HepG2 (cell line): ENCODE results near the gene WDR83. TPM values are rescaled to one million over a fixed set of nuclear protein-coding genes. Genes with fewer than 3 reads are reported as not detected.
"Not testable (repeated sequence)": the region's sequence is repeated elsewhere in the genome, so short reads cannot be mapped to it uniquely, and the experiment has no call there.

Source experiments
- ATAC-seq: fragments of 200-7000 bp; cut with Tn5 transposase; 3 replicates; pipeline ENCODE4 v1.9.1; 2020; ENCODE audit warnings: mild to moderate bottlenecking, moderate library complexity
- BruUV-seq: library from RNA; stranded (reverse); fragments of 400-500 nt; replicated peaks from 2 replicates; lab custom pipeline; 2021; lab: Mats Ljungman, UMichigan
- CTCF ChIA-PET: fragments of 300-600 bp; formaldehyde crosslinking; extraction: SDS; loops from one replicate; lab custom pipeline; 2021; ENCODE audit warnings: low total read pairs, inconsistent platforms, low intra/inter-chr PET ratio; lab: Yijun Ruan, JAX
- POLR2A ChIA-PET: fragments of 350-600 bp; sonication (Branson Sonifier 250); formaldehyde crosslinking; loops from one replicate; lab custom pipeline; 2020; ENCODE audit warnings: antibody characterized with exemption, inconsistent platforms; lab: Yijun Ruan, JAX
- DNase-seq: peaks from one replicate; pipeline ENCODE4 v3.0.0-alpha.2; 2015; ENCODE audit warnings: low spot score
- FAIRE-seq: peaks from 3 replicates; lab custom pipeline; 2011; peaks lifted over from hg19 to GRCh38; lab: Jason Lieb, UNC
- H2AFZ ChIP-seq: one replicate; pipeline ENCODE4 v1.6.1; 2011; ENCODE audit warnings: low read length, inconsistent platforms
- H3K27ac ChIP-seq: fragments of 300-600 bp; 3 replicates; pipeline ENCODE4 v1.8.0; 2011; ENCODE audit warnings: mixed run types, mild to moderate bottlenecking, mixed read lengths, low read length, inconsistent platforms; ENCODE audit not compliant: insufficient read depth; ENCODE audit errors: extremely low read length
- H3K27me3 ChIP-seq, 2 experiments: fragments of 200-600 bp in 1 of 2; 2 replicates in 1 of 2; 3 replicates in 1 of 2; pipeline versions ENCODE4 v1.6.0 to v1.8.0; 2011; ENCODE audit warnings: low read length in 2 of 2, mild to moderate bottlenecking in 2 of 2, moderate library complexity in 2 of 2, inconsistent platforms in 1 of 2; ENCODE audit not compliant: insufficient read depth in 2 of 2, control insufficient read depth in 1 of 2
- H3K36me3 ChIP-seq, 2 experiments: fragments of 200-600 bp in 1 of 2; replicated peaks in 1 of 2; 2 replicates in 1 of 2; 3 replicates in 1 of 2; pipeline versions ENCODE4 v1.5.1 to v1.8.0; 2011; ENCODE audit warnings: low read length in 2 of 2, inconsistent platforms in 1 of 2; ENCODE audit not compliant: insufficient read depth in 2 of 2, control insufficient read depth in 1 of 2
- H3K4me1 ChIP-seq: 2 replicates; pipeline ENCODE4 v1.5.1; 2012; ENCODE audit warnings: low read length, inconsistent platforms; ENCODE audit not compliant: insufficient read depth
- H3K4me2 ChIP-seq: 2 replicates; pipeline ENCODE4 v1.6.0; 2011; ENCODE audit warnings: low read depth, low read length, inconsistent platforms
- H3K4me3 ChIP-seq, 3 experiments: fragments of 200-600 bp in 1 of 3; sonication (generic), shearing (Covaris generic) in 1 of 3; replicated peaks in 1 of 3; 2 replicates each; pipeline ENCODE4 v1.5.1; 2011 to 2016; ENCODE audit warnings: low read length in 3 of 3, inconsistent platforms in 2 of 3, low read depth in 2 of 3, mild to moderate bottlenecking in 2 of 3, control low read depth in 1 of 3, mixed read lengths in 1 of 3; ENCODE audit not compliant: insufficient read depth in 1 of 3
- H3K79me2 ChIP-seq: one replicate; pipeline ENCODE4 v1.6.1; 2011; ENCODE audit warnings: low read length, inconsistent platforms; ENCODE audit not compliant: insufficient read depth
- H3K9ac ChIP-seq: 2 replicates; pipeline ENCODE4 v1.6.0; 2011; ENCODE audit warnings: mild to moderate bottlenecking, low read depth, low read length, inconsistent platforms; ENCODE audit not compliant: insufficient read depth
- H3K9me3 ChIP-seq: 2 replicates; pipeline ENCODE4 v1.5.1; 2012; ENCODE audit warnings: mild to moderate bottlenecking, low read length
- H4K20me1 ChIP-seq: 2 replicates; pipeline ENCODE4 v1.6.0; 2011; ENCODE audit warnings: inconsistent platforms, mild to moderate bottlenecking, low read length, moderate library complexity; ENCODE audit not compliant: insufficient read depth
- ARID5B ChIP-seq: IDR thresholded peaks from 2 replicates; pipeline ENCODE4 v1.4.0; 2020; ENCODE audit warnings: mild to moderate bottlenecking, missing genetic modification reagents
- FOXP4 ChIP-seq: sonication (generic); formaldehyde crosslinking; IDR thresholded peaks from 2 replicates; pipeline ENCODE4 v1.4.0; 2020; ENCODE audit warnings: missing genetic modification reagents
- HOXA3 ChIP-seq: sonication (generic); formaldehyde crosslinking; IDR thresholded peaks from 2 replicates; pipeline ENCODE4 v1.5.0; 2020; ENCODE audit warnings: missing genetic modification reagents
- MAFF ChIP-seq: IDR thresholded peaks from 2 replicates; pipeline ENCODE4 v1.6.1; 2011; ENCODE audit warnings: low read depth, low read length, improper control_type of control experiment
- MAFK ChIP-seq, 2 experiments: IDR thresholded peaks in 1 of 2; conservative IDR thresholded peaks in 1 of 2; 2 replicates each; pipeline ENCODE4 v1.6.1; 2011; ENCODE audit warnings: improper control_type of control experiment in 2 of 2, low read length in 2 of 2
- PATZ1 ChIP-seq: sonication (generic); formaldehyde crosslinking; IDR thresholded peaks from 2 replicates; pipeline ENCODE4 v1.4.0; 2020; ENCODE audit warnings: missing genetic modification reagents
- SAP130 ChIP-seq: IDR thresholded peaks from 2 replicates; pipeline ENCODE4 v1.6.1; 2016; ENCODE audit warnings: low read depth
- SOX5 ChIP-seq: IDR thresholded peaks from 2 replicates; pipeline ENCODE4 v1.6.1; 2016; ENCODE audit warnings: borderline replicate concordance
- TFDP1 ChIP-seq: IDR thresholded peaks from 2 replicates; pipeline ENCODE4 v1.6.1; 2016; ENCODE audit warnings: missing compliant biosample characterization, missing genetic modification reagents, borderline replicate concordance
- TFDP2 ChIP-seq: sonication (generic); formaldehyde crosslinking; IDR thresholded peaks from 2 replicates; pipeline ENCODE4 v1.4.0; 2020; ENCODE audit warnings: missing genetic modification reagents
- ZNF777 ChIP-seq: sonication (generic); formaldehyde crosslinking; IDR thresholded peaks from 2 replicates; pipeline ENCODE4 v1.4.0; 2020; ENCODE audit warnings: missing genetic modification reagents
- WGBS: methylation state at CpG from one replicate; pipeline ENCODE4 v1.1.6; 2017; ENCODE audit warnings: low lambda C conversion rate; 5-methylcytosine and 5-hydroxymethylcytosine counted together
- in situ Hi-C: cut with HindIII; loops from 2 replicates; pipeline ENCODE4 v1.10.0; 2017; ENCODE audit warnings: low pct_unique_long_range_greater_than_20kb; ENCODE audit not compliant: extremely low pct_ligation_motif_present
- intact Hi-C: fragments of 100-400 bp; cut with micrococcal nuclease; formaldehyde crosslinking; loops from one replicate; pipeline ENCODE4 v1.10.0; 2022; ENCODE audit not compliant: unreplicated experiment
- polyA plus RNA-seq, 8 experiments: library from polyadenylated mRNA; depleted of rRNA in 3 of 8; stranded (reverse) in 7 of 8; unstranded in 1 of 8; fragments of >200 nt; fragmentation: Illumina TruSeq in 4 of 8; extraction: Trizol in 4 of 8; gene quantifications; 2 replicates each; pipeline versions ENCODE4 v1.2.1 to v1.2.3, GENCODE V29; 2011 to 2016; ENCODE audit warnings: low read depth in 4 of 8, missing spikeins in 1 of 8, mixed read lengths in 1 of 8; ENCODE audit not compliant: insufficient read depth in 1 of 8
- total RNA-seq, 5 experiments: library from RNA; depleted of rRNA; stranded (reverse); fragments of >200 nt; fragmentation: Illumina TruSeq; extraction: Trizol; gene quantifications; 2 replicates each; pipeline ENCODE4 v1.2.3, GENCODE V29; 2016; ENCODE audit warnings: low read depth in 1 of 5

WDR83 gene
- total and polyA plus RNA-seq, 2 of the 13 experiments (the other 11 are each of a cell fraction or from before 2014, with no cell fraction given) = 4.5 to 10.7 TPM

GRCh38 chr19:12621253-12622024 lies 45.2 kb upstream of the WDR83 start:
- peaks cover 44% of the 10 kb centered on the region for H3K79me2 ChIP-seq
- intact Hi-C loops, H3K27me3 ChIP-seq, H2AFZ ChIP-seq, in situ Hi-C loops, FAIRE-seq, BruUV-seq, DNase-seq, CTCF ChIA-PET, H3K9me3 ChIP-seq: not testable (repeated sequence)
- peaks cover 12% of the 10 kb centered on the region; the same call in 1 of the 2 replicates for H4K20me1 ChIP-seq
- peaks cover 0 to 15% of the 10 kb centered on the region in 2 experiments; a peak in 2 of 5 replicates for H3K36me3 ChIP-seq
- peak overlapping the region; percentile 69 for H3K4me2 ChIP-seq
- peak; percentile 71 for ATAC-seq
- peak overlapping the region; percentile 34 to 42 (median 40); a peak in 3 of 6 replicates for H3K4me3 ChIP-seq
- peak overlapping the region; percentile 63 for H3K9ac ChIP-seq
- H3K4me1 ChIP-seq = peaks cover 28% of the 10 kb centered on the region
- 48% methylated on average over 13 of the region's 26 CpGs for WGBS
- POLR2A ChIA-PET = interaction anchor here (1.3 kb wide), 1 partner anchor 10 kb away, joined by 11 read pairs; the partner anchor contains the start of genes ZNF490 and ZNF791
- peak overlapping the region; percentile 81 for H3K27ac ChIP-seq
- TF ChIP-seq ZNF777 (CRISPR knock-in tag) = peak; percentile 54; the same call in 1 of the 2 replicates
- peak; percentile 97 for TF ChIP-seq PATZ1 (CRISPR knock-in tag)
- TF ChIP-seq ARID5B (CRISPR knock-in tag) = peak; percentile 32; the same call in 1 of the 2 replicates
- peak; percentile 49; the same call in 1 of the 2 replicates for TF ChIP-seq SOX5 (CRISPR knock-in tag)
- peak; percentile 66 to 71 for TF ChIP-seq MAFK (conservative IDR thresholded peaks at IDR 0.05 in 1 of 2, IDR thresholded peaks at IDR 0.05 in 1 of 2; ENCODE audit: low read length in 2 of 2)
- 0 out of 2 replicates have a peak, but pooled peaks have one; percentile 39 for TF ChIP-seq HOXA3 (CRISPR knock-in tag)
- peak; percentile 78 for TF ChIP-seq TFDP2 (CRISPR knock-in tag)
- peak; percentile 30; the same call in 1 of the 2 replicates for TF ChIP-seq FOXP4 (CRISPR knock-in tag)
- TF ChIP-seq TFDP1 (CRISPR knock-in tag) = peak; percentile 80; the same call in 1 of the 2 replicates
- TF ChIP-seq SAP130 (CRISPR knock-in tag) = 0 out of 2 replicates have a peak, but pooled peaks have one; percentile 19
- peak; percentile 47 for TF ChIP-seq MAFF
